ENCODE results near the gene MARCHF3.
"Not testable (repeated sequence)": the region's sequence is repeated elsewhere in the genome, so short reads cannot be mapped to it uniquely, and the experiment has no call there.

Gene MARCHF3

GRCh38 chr5:127030259-127031146 lies at the start of gene MARCHF3:
MARCHF3 (minus strand) TSS chr5:127030558; CDS start chr5:126918171, 112,387 bp downstream.
- peak; percentile 77 for DNase-seq

- DNase-seq: no peak
These were observed 49.7 kb upstream of the MARCHF3 start for GRCh38 chr5:127079994-127080491.

- DNase-seq: no peak
These were observed 47.0 kb upstream of the MARCHF3 start for GRCh38 chr5:127077366-127077765.

GRCh38 chr5:127076315-127077129 lies 46.2 kb upstream of the MARCHF3 start:
- no peak for DNase-seq

- DNase-seq: no peak
These were observed 44.1 kb upstream of the MARCHF3 start for GRCh38 chr5:127074466-127074865.

GRCh38 chr5:127072861-127073846 lies 42.8 kb upstream of the MARCHF3 start, which contains the start of gene C5orf63:
C5orf63 (minus strand) TSS chr5:127073502; CDS start chr5:127058995, 14,507 bp downstream.
- DNase-seq: no peak

GRCh38 chr5:127070243-127070642 lies 39.9 kb upstream of the MARCHF3 start:
- DNase-seq: no peak

GRCh38 chr5:127068493-127069214 lies 38.3 kb upstream of the MARCHF3 start:
- no peak for DNase-seq

GRCh38 chr5:127066721-127067120 lies 36.4 kb upstream of the MARCHF3 start:
- DNase-seq: no peak

- DNase-seq: no peak
These were observed 34.0 kb upstream of the MARCHF3 start for GRCh38 chr5:127064253-127064840.

- no peak for DNase-seq
These were observed 33.0 kb upstream of the MARCHF3 start for GRCh38 chr5:127063257-127063913.

- DNase-seq: no peak
These were observed 31.6 kb upstream of the MARCHF3 start for GRCh38 chr5:127061956-127062355.

GRCh38 chr5:127061537-127061936 lies 31.2 kb upstream of the MARCHF3 start:
- no peak for DNase-seq

GRCh38 chr5:127060470-127060985 lies 30.2 kb upstream of the MARCHF3 start:
- no peak for DNase-seq

GRCh38 chr5:127056896-127057295 lies 26.5 kb upstream of the MARCHF3 start:
- no peak for DNase-seq

GRCh38 chr5:127055880-127056653 lies 25.7 kb upstream of the MARCHF3 start:
- no peak for DNase-seq

GRCh38 chr5:127053551-127053950 lies 23.2 kb upstream of the MARCHF3 start:
- not testable (repeated sequence) for DNase-seq

GRCh38 chr5:127053049-127053448 lies 22.7 kb upstream of the MARCHF3 start:
- no peak for DNase-seq

GRCh38 chr5:127051591-127051990 lies 21.2 kb upstream of the MARCHF3 start:
- no peak for DNase-seq

Measured in NCI-H2171 treated with DMSO at 0.1 percent for 48 hours (cell line).